Activated gamma-delta T cell treated with anti-CD3 and anti-CD28 coated beads, Interleukin-2, amount 50 U/mL, for 16 hours (primary cell): Measurements from ENCODE around the gene BGLAP.
"Not testable (repeated sequence)": the region's sequence is repeated elsewhere in the genome, so short reads cannot be mapped to it uniquely, and the experiment has no call there.

Experiments
- DNase-seq: peaks from one replicate; pipeline ENCODE4 v3.0.0-alpha.2; 2020; ENCODE audit warnings: low read depth

BGLAP gene

GRCh38 chr1:156241926-156242325, at the start of gene BGLAP:
Gene BGLAP, plus strand, starts transcription at chr1:156242184. Its CDS starts 48 bp downstream, at chr1:156242232.
- DNase-seq = no peak

- no peak for DNase-seq
Observed at GRCh38 chr1:156193208-156193487, 48.8 kb upstream of the BGLAP start.

- peak; percentile 96 for DNase-seq
Observed at GRCh38 chr1:156193488-156194299, 48.3 kb upstream of the BGLAP start, which contains the start of gene SLC25A44. Gene SLC25A44, plus strand, starts transcription at chr1:156194104. Its CDS starts 5,744 bp downstream, at chr1:156199848.

GRCh38 chr1:156194300-156194652, 47.7 kb upstream of the BGLAP start:
- DNase-seq = no peak

- no peak for DNase-seq
Observed at GRCh38 chr1:156195853-156196252, 46.1 kb upstream of the BGLAP start.

GRCh38 chr1:156196445-156196844, 45.5 kb upstream of the BGLAP start:
- DNase-seq = no peak

GRCh38 chr1:156198831-156199349, 43.1 kb upstream of the BGLAP start:
- DNase-seq = no peak

- no peak for DNase-seq
Observed at GRCh38 chr1:156200044-156200443, 41.9 kb upstream of the BGLAP start.

- no peak for DNase-seq
Observed at GRCh38 chr1:156203331-156203730, 38.7 kb upstream of the BGLAP start.

- no peak for DNase-seq
Observed at GRCh38 chr1:156204686-156205085, 37.3 kb upstream of the BGLAP start.

- no peak for DNase-seq
Observed at GRCh38 chr1:156211243-156211642, 30.7 kb upstream of the BGLAP start.

- DNase-seq = no peak
Observed at GRCh38 chr1:156212130-156212529, 29.9 kb upstream of the BGLAP start.

GRCh38 chr1:156212833-156213643, 28.9 kb upstream of the BGLAP start, which contains the start of gene PMF1:
Gene PMF1, plus strand, starts transcription at chr1:156213007. Its CDS starts 9 bp downstream, at chr1:156213016.
- peak; percentile 94 for DNase-seq

GRCh38 chr1:156213644-156213966, 28.4 kb upstream of the BGLAP start:
- DNase-seq = no peak

GRCh38 chr1:156214024-156214748, 27.8 kb upstream of the BGLAP start:
- DNase-seq = no peak

- DNase-seq = not testable (repeated sequence)
Observed at GRCh38 chr1:156216361-156217086, 25.5 kb upstream of the BGLAP start.

- DNase-seq = peak; percentile 29
Observed at GRCh38 chr1:156217871-156218270, 24.1 kb upstream of the BGLAP start.

GRCh38 chr1:156220226-156220625, 21.8 kb upstream of the BGLAP start:
- no peak for DNase-seq

GRCh38 chr1:156221986-156222692, 19.8 kb upstream of the BGLAP start:
- no peak for DNase-seq

GRCh38 chr1:156225677-156226014, 16.3 kb upstream of the BGLAP start:
- no peak for DNase-seq

- DNase-seq = no peak
Observed at GRCh38 chr1:156226116-156226538, 15.9 kb upstream of the BGLAP start.
